ENCODE measurements around the gene AP2M1. TPM values are rescaled to one million over a fixed set of nuclear protein-coding genes. Genes with fewer than 3 reads are reported as not detected.
"Not testable (repeated sequence)": the region's sequence is repeated elsewhere in the genome, so short reads cannot be mapped to it uniquely, and the experiment has no call there.

The AP2M1 gene
- total RNA-seq (2014; rRNA removed; shearing (Covaris generic); ENCODE audit: low replicate concordance), result 712 and 818 TPM in 2 replicates

GRCh38 chr3:184174646-184175492 lies at the start of gene AP2M1:
AP2M1 (plus strand) TSS chr3:184174855; CDS start chr3:184176994, 2,139 bp downstream.
- in situ Hi-C loops (cut with HindIII; ENCODE audit: low pct_unique_long_range_greater_than_20kb, low sequenced_read_pairs), result no loop called here
- peak; percentile 99 for DNase-seq (ENCODE audit: low read depth)

GRCh38 chr3:184126006-184126405 lies 48.6 kb upstream of the AP2M1 start:
- in situ Hi-C loops (cut with HindIII; ENCODE audit: low pct_unique_long_range_greater_than_20kb, low sequenced_read_pairs), result no loop called here
- no peak for DNase-seq (ENCODE audit: low read depth)

- in situ Hi-C loops (cut with HindIII; ENCODE audit: low pct_unique_long_range_greater_than_20kb, low sequenced_read_pairs), result no loop called here
- DNase-seq (ENCODE audit: low read depth), result no peak
Observed at GRCh38 chr3:184129012-184129411, 45.6 kb upstream of the AP2M1 start.

- in situ Hi-C loops (cut with HindIII; ENCODE audit: low pct_unique_long_range_greater_than_20kb, low sequenced_read_pairs), result no loop called here
- DNase-seq (ENCODE audit: low read depth), result no peak
Observed at GRCh38 chr3:184132945-184133344, 41.7 kb upstream of the AP2M1 start.

- DNase-seq (ENCODE audit: low read depth), result peak; percentile 78
- in situ Hi-C loops (cut with HindIII; ENCODE audit: low pct_unique_long_range_greater_than_20kb, low sequenced_read_pairs), result no loop called here
Observed at GRCh38 chr3:184133840-184134745, 40.6 kb upstream of the AP2M1 start.

- DNase-seq (ENCODE audit: low read depth), result no peak
- in situ Hi-C loops (cut with HindIII; ENCODE audit: low pct_unique_long_range_greater_than_20kb, low sequenced_read_pairs), result no loop called here
Observed at GRCh38 chr3:184134746-184135148, 39.9 kb upstream of the AP2M1 start.

- DNase-seq (ENCODE audit: low read depth), result peak; percentile 91
- in situ Hi-C loops (cut with HindIII; ENCODE audit: low pct_unique_long_range_greater_than_20kb, low sequenced_read_pairs), result no loop called here
Observed at GRCh38 chr3:184135149-184135910, 39.3 kb upstream of the AP2M1 start, which contains the start of gene EIF2B5. EIF2B5 (plus strand) TSS chr3:184135358; CDS start chr3:184135386, 28 bp downstream.

GRCh38 chr3:184135911-184136260 lies 38.8 kb upstream of the AP2M1 start:
- DNase-seq (ENCODE audit: low read depth), result no peak
- in situ Hi-C loops (cut with HindIII; ENCODE audit: low pct_unique_long_range_greater_than_20kb, low sequenced_read_pairs), result no loop called here

GRCh38 chr3:184140436-184140835 lies 34.2 kb upstream of the AP2M1 start:
- in situ Hi-C loops (cut with HindIII; ENCODE audit: low pct_unique_long_range_greater_than_20kb, low sequenced_read_pairs), result no loop called here
- no peak for DNase-seq (ENCODE audit: low read depth)

- in situ Hi-C loops (cut with HindIII; ENCODE audit: low pct_unique_long_range_greater_than_20kb, low sequenced_read_pairs), result no loop called here
- no peak for DNase-seq (ENCODE audit: low read depth)
Observed at GRCh38 chr3:184142199-184142598, 32.5 kb upstream of the AP2M1 start.

GRCh38 chr3:184143327-184143726 lies 31.3 kb upstream of the AP2M1 start:
- in situ Hi-C loops (cut with HindIII; ENCODE audit: low pct_unique_long_range_greater_than_20kb, low sequenced_read_pairs), result no loop called here
- no peak for DNase-seq (ENCODE audit: low read depth)

- DNase-seq (ENCODE audit: low read depth), result no peak
- in situ Hi-C loops (cut with HindIII; ENCODE audit: low pct_unique_long_range_greater_than_20kb, low sequenced_read_pairs), result no loop called here
Observed at GRCh38 chr3:184144505-184144904, 30.1 kb upstream of the AP2M1 start.

GRCh38 chr3:184145111-184145524 lies 29.5 kb upstream of the AP2M1 start:
- DNase-seq (ENCODE audit: low read depth), result peak; percentile 92
- in situ Hi-C loops (cut with HindIII; ENCODE audit: low pct_unique_long_range_greater_than_20kb, low sequenced_read_pairs), result no loop called here

GRCh38 chr3:184145751-184146270 lies 28.8 kb upstream of the AP2M1 start:
- DNase-seq (ENCODE audit: low read depth), result no peak
- in situ Hi-C loops (cut with HindIII; ENCODE audit: low pct_unique_long_range_greater_than_20kb, low sequenced_read_pairs), result no loop called here

GRCh38 chr3:184148076-184148475 lies 26.6 kb upstream of the AP2M1 start:
- in situ Hi-C loops (cut with HindIII; ENCODE audit: low pct_unique_long_range_greater_than_20kb, low sequenced_read_pairs), result no loop called here

GRCh38 chr3:184149123-184149522 lies 25.5 kb upstream of the AP2M1 start:
- no peak for DNase-seq (ENCODE audit: low read depth)
- in situ Hi-C loops (cut with HindIII; ENCODE audit: low pct_unique_long_range_greater_than_20kb, low sequenced_read_pairs), result no loop called here

More at GRCh38 chr3:184148076-184148475, 26.6 kb upstream of the AP2M1 start:
- no peak for DNase-seq (ENCODE audit: low read depth)

GRCh38 chr3:184149770-184150169 lies 24.9 kb upstream of the AP2M1 start:
- in situ Hi-C loops (cut with HindIII; ENCODE audit: low pct_unique_long_range_greater_than_20kb, low sequenced_read_pairs), result not testable (repeated sequence)

More at GRCh38 chr3:184149770-184150169, 24.9 kb upstream of the AP2M1 start:
- peak; percentile 39 for DNase-seq (ENCODE audit: low read depth)

Data from Caki2 (cell line).